WTC11 (cell line): ENCODE measurements around the gene RBM20. TPM values are rescaled to one million over a fixed set of nuclear protein-coding genes. Genes with fewer than 3 reads are reported as not detected.

Experiments used
- ATAC-seq: fragments of 200-7000 bp; cut with Tn5 transposase; 2 replicates; pipeline ENCODE4 v1.10.0; 2021; ENCODE audit warnings: mild to moderate bottlenecking, moderate library complexity
- CTCF ChIA-PET: fragments of 300-600 bp; sonication (Branson Sonifier 250); formaldehyde crosslinking; loops from one replicate; lab custom pipeline; 2021; ENCODE audit warnings: antibody characterized with exemption; lab: Charles Lee
- POLR2A ChIA-PET: fragments of 350-600 bp; sonication (Branson Sonifier 250); formaldehyde crosslinking; loops from one replicate; lab custom pipeline; 2021; ENCODE audit warnings: antibody characterized with exemption; lab: Charles Lee
- DNase-seq: peaks from one replicate; pipeline ENCODE4 v3.0.0; 2021; ENCODE audit warnings: low spot score
- H3K27ac Mint-ChIP-seq: 2 replicates; pipeline ENCODE4 v1.8.0; 2021; ENCODE audit warnings: mixed read lengths
- H3K27me3 Mint-ChIP-seq: 2 replicates; pipeline ENCODE4 v1.8.0; 2021; ENCODE audit warnings: low read depth, mild to moderate bottlenecking, moderate library complexity, mixed read lengths
- H3K36me3 Mint-ChIP-seq: 2 replicates; pipeline ENCODE4 v1.8.0; 2021; ENCODE audit warnings: mixed read lengths
- H3K4me1 Mint-ChIP-seq: 2 replicates; pipeline ENCODE4 v1.8.0; 2022; ENCODE audit warnings: mixed read lengths
- H3K4me3 Mint-ChIP-seq: 2 replicates; pipeline ENCODE4 v1.8.0; 2021; ENCODE audit warnings: mild to moderate bottlenecking, moderate library complexity, mixed read lengths
- H3K9me3 Mint-ChIP-seq: 2 replicates; pipeline ENCODE4 v1.8.0; 2021; ENCODE audit warnings: mixed read lengths
- CREM ChIP-seq: sonication (generic); formaldehyde crosslinking; IDR thresholded peaks from 2 replicates; pipeline ENCODE4 v1.8.1; 2022; ENCODE audit warnings: mild to moderate bottlenecking, missing genetic modification reagents, moderate library complexity
- ELF4 ChIP-seq: sonication (generic); formaldehyde crosslinking; IDR thresholded peaks from 2 replicates; pipeline ENCODE4 v1.8.1; 2022; ENCODE audit warnings: low read depth, mild to moderate bottlenecking, moderate library complexity, missing genetic modification reagents
- FOXK1 ChIP-seq: sonication (generic); formaldehyde crosslinking; IDR thresholded peaks from 2 replicates; pipeline ENCODE4 v1.8.0; 2022; ENCODE audit warnings: mild to moderate bottlenecking, moderate library complexity, missing genetic modification reagents
- GTF2I ChIP-seq: fragments of 250-450 bp; sonication (Bioruptor Pico); conservative IDR thresholded peaks from 2 replicates; pipeline ENCODE4 v1.4.0; 2021; ENCODE audit warnings: mild to moderate bottlenecking
- HMGA2 ChIP-seq: fragments of 250-450 bp; sonication (Bioruptor Pico); IDR thresholded peaks from 2 replicates; pipeline ENCODE4 v1.4.0; 2021; ENCODE audit warnings: mild to moderate bottlenecking, moderate library complexity
- JUN ChIP-seq: sonication (generic); formaldehyde crosslinking; IDR thresholded peaks from 2 replicates; pipeline ENCODE4 v1.8.0; 2023; ENCODE audit warnings: mild to moderate bottlenecking, missing genetic modification reagents
- PRRX2 ChIP-seq: fragments of 250-450 bp; sonication (Bioruptor Pico); IDR thresholded peaks from 2 replicates; pipeline ENCODE4 v1.8.0; 2021; ENCODE audit warnings: mild to moderate bottlenecking
- RELA ChIP-seq: sonication (generic); formaldehyde crosslinking; IDR thresholded peaks from 2 replicates; pipeline ENCODE4 v1.8.1; 2022; ENCODE audit warnings: missing genetic modification reagents, mild to moderate bottlenecking, borderline replicate concordance
- SOX15 ChIP-seq: fragments of 250-450 bp; sonication (Bioruptor Pico); IDR thresholded peaks from 2 replicates; pipeline ENCODE4 v1.9.0; 2021; ENCODE audit warnings: mild to moderate bottlenecking
- ZNF232 ChIP-seq: sonication (generic); formaldehyde crosslinking; IDR thresholded peaks from 2 replicates; pipeline ENCODE4 v1.8.0; 2022; ENCODE audit warnings: mild to moderate bottlenecking, missing genetic modification reagents
- ZNF396 ChIP-seq: fragments of 250-450 bp; sonication (Bioruptor Pico); IDR thresholded peaks from 2 replicates; pipeline ENCODE4 v1.8.0; 2021; ENCODE audit warnings: mild to moderate bottlenecking, moderate library complexity, borderline replicate concordance
- ZNF671 ChIP-seq: fragments of 250-450 bp; sonication (Bioruptor Pico); IDR thresholded peaks from 2 replicates; pipeline ENCODE4 v1.8.0; 2021; ENCODE audit warnings: mild to moderate bottlenecking
- total RNA-seq: library from RNA; stranded (reverse); gene quantifications from 3 replicates; pipeline ENCODE4 v1.2.3, GENCODE V29; 2021
- TF ChIP-seq, protein P1 (sequence below): sonication (generic); formaldehyde crosslinking; IDR thresholded peaks from 2 replicates; pipeline ENCODE4 v1.8.0; 2022; ENCODE audit warnings: missing genetic modification reagents
- TF ChIP-seq, protein P2 (sequence below): sonication (generic); formaldehyde crosslinking; IDR thresholded peaks from 2 replicates; pipeline ENCODE4 v1.8.0; 2022; ENCODE audit warnings: mild to moderate bottlenecking, missing genetic modification reagents
- TF ChIP-seq, protein P3 (sequence below): sonication (generic); formaldehyde crosslinking; IDR thresholded peaks from 2 replicates; pipeline ENCODE4 v1.8.1; 2023; ENCODE audit warnings: mild to moderate bottlenecking, missing genetic modification reagents, moderate library complexity
- TF ChIP-seq, protein P4 (sequence below): sonication (generic); formaldehyde crosslinking; IDR thresholded peaks from 2 replicates; pipeline ENCODE4 v1.8.1; 2023; ENCODE audit warnings: mild to moderate bottlenecking, missing genetic modification reagents, borderline replicate concordance
- TF ChIP-seq, protein P5 (sequence below): sonication (generic); formaldehyde crosslinking; IDR thresholded peaks from 2 replicates; pipeline ENCODE4 v1.8.1; 2022; ENCODE audit warnings: low read depth, mild to moderate bottlenecking, moderate library complexity, missing genetic modification reagents, borderline replicate concordance
- TF ChIP-seq, protein P6 (sequence below): sonication (generic); formaldehyde crosslinking; IDR thresholded peaks from 2 replicates; pipeline ENCODE4 v1.8.1; 2022; ENCODE audit warnings: mild to moderate bottlenecking, missing genetic modification reagents, moderate library complexity, borderline replicate concordance
- TF ChIP-seq, protein P7 (sequence below): sonication (generic); formaldehyde crosslinking; IDR thresholded peaks from 2 replicates; pipeline ENCODE4 v1.8.0; 2022; ENCODE audit warnings: mild to moderate bottlenecking, missing genetic modification reagents
- TF ChIP-seq, protein P8 (sequence below): fragments of 250-450 bp; sonication (Bioruptor Pico); IDR thresholded peaks from 2 replicates; pipeline ENCODE4 v1.9.0; 2021; ENCODE audit warnings: mild to moderate bottlenecking

The RBM20 gene
- total RNA-seq, 1 experiment from 2014 or later = 0.52 TPM

DNA sequence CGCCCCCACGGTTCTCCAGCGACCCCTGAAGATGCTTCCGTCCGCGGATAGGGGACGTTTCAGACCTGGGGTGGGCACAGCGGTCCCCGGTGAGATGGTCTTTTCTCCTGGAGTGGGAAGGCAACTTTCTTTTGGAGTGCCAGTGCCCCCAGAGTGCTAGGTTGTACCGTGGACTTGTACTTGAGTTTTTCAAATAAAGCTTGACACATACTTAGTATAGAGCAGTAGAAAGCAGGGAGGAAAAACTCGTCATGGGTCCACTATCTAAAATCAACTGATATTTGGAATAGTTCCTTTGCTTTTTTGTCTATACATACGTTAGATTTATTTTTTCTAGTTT is 28.4 kb downstream of the RBM20 start (continued):
- TF ChIP-seq, protein P1, sequence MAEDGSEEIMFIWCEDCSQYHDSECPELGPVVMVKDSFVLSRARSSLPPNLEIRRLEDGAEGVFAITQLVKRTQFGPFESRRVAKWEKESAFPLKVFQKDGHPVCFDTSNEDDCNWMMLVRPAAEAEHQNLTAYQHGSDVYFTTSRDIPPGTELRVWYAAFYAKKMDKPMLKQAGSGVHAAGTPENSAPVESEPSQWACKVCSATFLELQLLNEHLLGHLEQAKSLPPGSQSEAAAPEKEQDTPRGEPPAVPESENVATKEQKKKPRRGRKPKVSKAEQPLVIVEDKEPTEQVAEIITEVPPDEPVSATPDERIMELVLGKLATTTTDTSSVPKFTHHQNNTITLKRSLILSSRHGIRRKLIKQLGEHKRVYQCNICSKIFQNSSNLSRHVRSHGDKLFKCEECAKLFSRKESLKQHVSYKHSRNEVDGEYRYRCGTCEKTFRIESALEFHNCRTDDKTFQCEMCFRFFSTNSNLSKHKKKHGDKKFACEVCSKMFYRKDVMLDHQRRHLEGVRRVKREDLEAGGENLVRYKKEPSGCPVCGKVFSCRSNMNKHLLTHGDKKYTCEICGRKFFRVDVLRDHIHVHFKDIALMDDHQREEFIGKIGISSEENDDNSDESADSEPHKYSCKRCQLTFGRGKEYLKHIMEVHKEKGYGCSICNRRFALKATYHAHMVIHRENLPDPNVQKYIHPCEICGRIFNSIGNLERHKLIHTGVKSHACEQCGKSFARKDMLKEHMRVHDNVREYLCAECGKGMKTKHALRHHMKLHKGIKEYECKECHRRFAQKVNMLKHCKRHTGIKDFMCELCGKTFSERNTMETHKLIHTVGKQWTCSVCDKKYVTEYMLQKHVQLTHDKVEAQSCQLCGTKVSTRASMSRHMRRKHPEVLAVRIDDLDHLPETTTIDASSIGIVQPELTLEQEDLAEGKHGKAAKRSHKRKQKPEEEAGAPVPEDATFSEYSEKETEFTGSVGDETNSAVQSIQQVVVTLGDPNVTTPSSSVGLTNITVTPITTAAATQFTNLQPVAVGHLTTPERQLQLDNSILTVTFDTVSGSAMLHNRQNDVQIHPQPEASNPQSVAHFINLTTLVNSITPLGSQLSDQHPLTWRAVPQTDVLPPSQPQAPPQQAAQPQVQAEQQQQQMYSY (CRISPR knock-in tag) = no peak
- TF ChIP-seq, protein P2, sequence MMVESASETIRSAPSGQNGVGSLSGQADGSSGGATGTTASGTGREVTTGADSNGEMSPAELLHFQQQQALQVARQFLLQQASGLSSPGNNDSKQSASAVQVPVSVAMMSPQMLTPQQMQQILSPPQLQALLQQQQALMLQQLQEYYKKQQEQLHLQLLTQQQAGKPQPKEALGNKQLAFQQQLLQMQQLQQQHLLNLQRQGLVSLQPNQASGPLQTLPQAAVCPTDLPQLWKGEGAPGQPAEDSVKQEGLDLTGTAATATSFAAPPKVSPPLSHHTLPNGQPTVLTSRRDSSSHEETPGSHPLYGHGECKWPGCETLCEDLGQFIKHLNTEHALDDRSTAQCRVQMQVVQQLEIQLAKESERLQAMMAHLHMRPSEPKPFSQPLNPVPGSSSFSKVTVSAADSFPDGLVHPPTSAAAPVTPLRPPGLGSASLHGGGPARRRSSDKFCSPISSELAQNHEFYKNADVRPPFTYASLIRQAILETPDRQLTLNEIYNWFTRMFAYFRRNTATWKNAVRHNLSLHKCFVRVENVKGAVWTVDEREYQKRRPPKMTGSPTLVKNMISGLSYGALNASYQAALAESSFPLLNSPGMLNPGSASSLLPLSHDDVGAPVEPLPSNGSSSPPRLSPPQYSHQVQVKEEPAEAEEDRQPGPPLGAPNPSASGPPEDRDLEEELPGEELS = no peak
- TF ChIP-seq ELF4 (CRISPR knock-in tag) = no peak
- no peak for TF ChIP-seq GTF2I (CRISPR knock-in tag)
- no peak for TF ChIP-seq ZNF232
- TF ChIP-seq RELA = no peak
- no peak for TF ChIP-seq JUN
- no peak for TF ChIP-seq HMGA2 (CRISPR knock-in tag)
- TF ChIP-seq, protein P3, sequence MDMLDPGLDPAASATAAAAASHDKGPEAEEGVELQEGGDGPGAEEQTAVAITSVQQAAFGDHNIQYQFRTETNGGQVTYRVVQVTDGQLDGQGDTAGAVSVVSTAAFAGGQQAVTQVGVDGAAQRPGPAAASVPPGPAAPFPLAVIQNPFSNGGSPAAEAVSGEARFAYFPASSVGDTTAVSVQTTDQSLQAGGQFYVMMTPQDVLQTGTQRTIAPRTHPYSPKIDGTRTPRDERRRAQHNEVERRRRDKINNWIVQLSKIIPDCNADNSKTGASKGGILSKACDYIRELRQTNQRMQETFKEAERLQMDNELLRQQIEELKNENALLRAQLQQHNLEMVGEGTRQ = no peak
- no peak for TF ChIP-seq ZNF671 (CRISPR knock-in tag)
- TF ChIP-seq, protein P4, sequence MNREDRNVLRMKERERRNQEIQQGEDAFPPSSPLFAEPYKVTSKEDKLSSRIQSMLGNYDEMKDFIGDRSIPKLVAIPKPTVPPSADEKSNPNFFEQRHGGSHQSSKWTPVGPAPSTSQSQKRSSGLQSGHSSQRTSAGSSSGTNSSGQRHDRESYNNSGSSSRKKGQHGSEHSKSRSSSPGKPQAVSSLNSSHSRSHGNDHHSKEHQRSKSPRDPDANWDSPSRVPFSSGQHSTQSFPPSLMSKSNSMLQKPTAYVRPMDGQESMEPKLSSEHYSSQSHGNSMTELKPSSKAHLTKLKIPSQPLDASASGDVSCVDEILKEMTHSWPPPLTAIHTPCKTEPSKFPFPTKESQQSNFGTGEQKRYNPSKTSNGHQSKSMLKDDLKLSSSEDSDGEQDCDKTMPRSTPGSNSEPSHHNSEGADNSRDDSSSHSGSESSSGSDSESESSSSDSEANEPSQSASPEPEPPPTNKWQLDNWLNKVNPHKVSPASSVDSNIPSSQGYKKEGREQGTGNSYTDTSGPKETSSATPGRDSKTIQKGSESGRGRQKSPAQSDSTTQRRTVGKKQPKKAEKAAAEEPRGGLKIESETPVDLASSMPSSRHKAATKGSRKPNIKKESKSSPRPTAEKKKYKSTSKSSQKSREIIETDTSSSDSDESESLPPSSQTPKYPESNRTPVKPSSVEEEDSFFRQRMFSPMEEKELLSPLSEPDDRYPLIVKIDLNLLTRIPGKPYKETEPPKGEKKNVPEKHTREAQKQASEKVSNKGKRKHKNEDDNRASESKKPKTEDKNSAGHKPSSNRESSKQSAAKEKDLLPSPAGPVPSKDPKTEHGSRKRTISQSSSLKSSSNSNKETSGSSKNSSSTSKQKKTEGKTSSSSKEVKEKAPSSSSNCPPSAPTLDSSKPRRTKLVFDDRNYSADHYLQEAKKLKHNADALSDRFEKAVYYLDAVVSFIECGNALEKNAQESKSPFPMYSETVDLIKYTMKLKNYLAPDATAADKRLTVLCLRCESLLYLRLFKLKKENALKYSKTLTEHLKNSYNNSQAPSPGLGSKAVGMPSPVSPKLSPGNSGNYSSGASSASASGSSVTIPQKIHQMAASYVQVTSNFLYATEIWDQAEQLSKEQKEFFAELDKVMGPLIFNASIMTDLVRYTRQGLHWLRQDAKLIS (CRISPR knock-in tag) = no peak
- TF ChIP-seq ZNF396 = no peak

DNA sequence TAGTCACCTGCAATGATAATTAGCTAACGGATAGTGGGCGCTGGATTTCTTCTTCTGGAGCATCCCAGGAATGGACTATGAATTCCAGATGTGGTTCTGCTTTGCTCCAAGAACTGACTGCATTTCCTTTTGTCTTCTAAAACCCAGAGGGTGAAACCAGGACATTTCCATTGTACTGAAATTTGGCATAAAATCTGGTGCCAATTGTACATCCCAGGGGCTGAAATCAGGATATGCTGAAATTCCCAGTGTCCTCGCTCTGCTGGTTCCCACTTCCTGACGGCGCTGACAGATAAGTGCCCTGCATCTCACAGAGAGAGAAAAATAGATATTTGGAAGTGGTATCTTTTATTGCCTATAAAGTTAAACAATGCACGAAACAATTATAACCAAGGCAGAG is 31.9 kb downstream of the RBM20 start:
- H3K4me1 Mint-ChIP-seq = peaks cover 15% of the 10 kb centered on the region
- no peaks in the 10 kb centered on the region for H3K36me3 Mint-ChIP-seq
- no peak for ATAC-seq
- no peaks in the 10 kb centered on the region for H3K9me3 Mint-ChIP-seq
- no peak overlapping the region for H3K27ac Mint-ChIP-seq
- peaks cover 36% of the 10 kb centered on the region for H3K27me3 Mint-ChIP-seq
- CTCF ChIA-PET = interaction anchor here (1.9 kb wide), 1 partner anchor 66 kb away, joined by 5 read pairs; no protein-coding TSS in a partner anchor
- DNase-seq = no peak
- POLR2A ChIA-PET = no interaction called here
- no peak overlapping the region for H3K4me3 Mint-ChIP-seq
- TF ChIP-seq, protein P5, sequence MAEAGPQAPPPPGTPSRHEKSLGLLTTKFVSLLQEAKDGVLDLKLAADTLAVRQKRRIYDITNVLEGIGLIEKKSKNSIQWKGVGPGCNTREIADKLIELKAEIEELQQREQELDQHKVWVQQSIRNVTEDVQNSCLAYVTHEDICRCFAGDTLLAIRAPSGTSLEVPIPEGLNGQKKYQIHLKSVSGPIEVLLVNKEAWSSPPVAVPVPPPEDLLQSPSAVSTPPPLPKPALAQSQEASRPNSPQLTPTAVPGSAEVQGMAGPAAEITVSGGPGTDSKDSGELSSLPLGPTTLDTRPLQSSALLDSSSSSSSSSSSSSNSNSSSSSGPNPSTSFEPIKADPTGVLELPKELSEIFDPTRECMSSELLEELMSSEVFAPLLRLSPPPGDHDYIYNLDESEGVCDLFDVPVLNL = no peak
- TF ChIP-seq PRRX2 (CRISPR knock-in tag) = no peak
- TF ChIP-seq, protein P6, sequence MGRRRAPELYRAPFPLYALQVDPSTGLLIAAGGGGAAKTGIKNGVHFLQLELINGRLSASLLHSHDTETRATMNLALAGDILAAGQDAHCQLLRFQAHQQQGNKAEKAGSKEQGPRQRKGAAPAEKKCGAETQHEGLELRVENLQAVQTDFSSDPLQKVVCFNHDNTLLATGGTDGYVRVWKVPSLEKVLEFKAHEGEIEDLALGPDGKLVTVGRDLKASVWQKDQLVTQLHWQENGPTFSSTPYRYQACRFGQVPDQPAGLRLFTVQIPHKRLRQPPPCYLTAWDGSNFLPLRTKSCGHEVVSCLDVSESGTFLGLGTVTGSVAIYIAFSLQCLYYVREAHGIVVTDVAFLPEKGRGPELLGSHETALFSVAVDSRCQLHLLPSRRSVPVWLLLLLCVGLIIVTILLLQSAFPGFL (CRISPR knock-in tag) = no peak
- no peak for TF ChIP-seq CREM (CRISPR knock-in tag)
- TF ChIP-seq, protein P7, sequence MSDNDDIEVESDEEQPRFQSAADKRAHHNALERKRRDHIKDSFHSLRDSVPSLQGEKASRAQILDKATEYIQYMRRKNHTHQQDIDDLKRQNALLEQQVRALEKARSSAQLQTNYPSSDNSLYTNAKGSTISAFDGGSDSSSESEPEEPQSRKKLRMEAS (CRISPR knock-in tag) = no peak
- no peak for TF ChIP-seq SOX15 (CRISPR knock-in tag)
- TF ChIP-seq FOXK1 (CRISPR knock-in tag) = no peak
- TF ChIP-seq ZNF232 = no peak
- TF ChIP-seq, protein P8, sequence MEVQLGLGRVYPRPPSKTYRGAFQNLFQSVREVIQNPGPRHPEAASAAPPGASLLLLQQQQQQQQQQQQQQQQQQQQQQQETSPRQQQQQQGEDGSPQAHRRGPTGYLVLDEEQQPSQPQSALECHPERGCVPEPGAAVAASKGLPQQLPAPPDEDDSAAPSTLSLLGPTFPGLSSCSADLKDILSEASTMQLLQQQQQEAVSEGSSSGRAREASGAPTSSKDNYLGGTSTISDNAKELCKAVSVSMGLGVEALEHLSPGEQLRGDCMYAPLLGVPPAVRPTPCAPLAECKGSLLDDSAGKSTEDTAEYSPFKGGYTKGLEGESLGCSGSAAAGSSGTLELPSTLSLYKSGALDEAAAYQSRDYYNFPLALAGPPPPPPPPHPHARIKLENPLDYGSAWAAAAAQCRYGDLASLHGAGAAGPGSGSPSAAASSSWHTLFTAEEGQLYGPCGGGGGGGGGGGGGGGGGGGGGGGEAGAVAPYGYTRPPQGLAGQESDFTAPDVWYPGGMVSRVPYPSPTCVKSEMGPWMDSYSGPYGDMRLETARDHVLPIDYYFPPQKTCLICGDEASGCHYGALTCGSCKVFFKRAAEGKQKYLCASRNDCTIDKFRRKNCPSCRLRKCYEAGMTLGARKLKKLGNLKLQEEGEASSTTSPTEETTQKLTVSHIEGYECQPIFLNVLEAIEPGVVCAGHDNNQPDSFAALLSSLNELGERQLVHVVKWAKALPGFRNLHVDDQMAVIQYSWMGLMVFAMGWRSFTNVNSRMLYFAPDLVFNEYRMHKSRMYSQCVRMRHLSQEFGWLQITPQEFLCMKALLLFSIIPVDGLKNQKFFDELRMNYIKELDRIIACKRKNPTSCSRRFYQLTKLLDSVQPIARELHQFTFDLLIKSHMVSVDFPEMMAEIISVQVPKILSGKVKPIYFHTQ (CRISPR knock-in tag) = no peak
